Loucy (cell line): ENCODE measurements around the gene LGALS3BP.

Source experiments
- EZH2phosphoT487 ChIP-seq: fragments of 200-600 bp; IDR thresholded peaks from 2 replicates; pipeline ENCODE4 v1.6.1; 2018; ENCODE audit warnings: antibody characterized with exemption, mild to moderate bottlenecking, moderate library complexity, borderline replicate concordance
- TF ChIP-seq, protein P1 (sequence below): fragments of 200-600 bp; sonication (generic); conservative IDR thresholded peaks from 2 replicates; pipeline ENCODE4 v1.5.1; 2014; ENCODE audit warnings: mild to moderate bottlenecking, antibody characterized with exemption, low read length

DNA sequence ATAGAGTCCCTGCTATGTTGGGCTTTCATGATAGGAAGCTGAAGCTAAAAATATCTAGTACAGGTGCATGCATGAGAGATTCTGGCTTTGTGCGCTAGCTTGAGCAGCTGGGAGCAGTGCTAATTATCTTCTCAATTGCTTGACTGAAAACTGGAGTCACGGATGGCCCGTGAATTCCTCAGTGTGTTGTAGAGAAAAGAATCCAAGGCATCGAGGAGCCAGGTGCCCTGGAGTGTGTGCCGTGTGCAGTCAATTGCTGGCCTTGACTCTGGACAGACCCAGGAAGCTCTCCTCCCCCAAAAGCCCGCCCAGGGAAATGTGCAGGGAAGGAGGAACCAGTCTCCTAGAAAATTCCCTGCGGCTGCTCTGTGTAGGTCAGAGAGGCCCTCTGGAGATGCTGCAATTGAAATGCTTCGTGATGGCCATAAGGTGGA lies 14.2 kb downstream of the LGALS3BP start:
- TF ChIP-seq, protein P1, sequence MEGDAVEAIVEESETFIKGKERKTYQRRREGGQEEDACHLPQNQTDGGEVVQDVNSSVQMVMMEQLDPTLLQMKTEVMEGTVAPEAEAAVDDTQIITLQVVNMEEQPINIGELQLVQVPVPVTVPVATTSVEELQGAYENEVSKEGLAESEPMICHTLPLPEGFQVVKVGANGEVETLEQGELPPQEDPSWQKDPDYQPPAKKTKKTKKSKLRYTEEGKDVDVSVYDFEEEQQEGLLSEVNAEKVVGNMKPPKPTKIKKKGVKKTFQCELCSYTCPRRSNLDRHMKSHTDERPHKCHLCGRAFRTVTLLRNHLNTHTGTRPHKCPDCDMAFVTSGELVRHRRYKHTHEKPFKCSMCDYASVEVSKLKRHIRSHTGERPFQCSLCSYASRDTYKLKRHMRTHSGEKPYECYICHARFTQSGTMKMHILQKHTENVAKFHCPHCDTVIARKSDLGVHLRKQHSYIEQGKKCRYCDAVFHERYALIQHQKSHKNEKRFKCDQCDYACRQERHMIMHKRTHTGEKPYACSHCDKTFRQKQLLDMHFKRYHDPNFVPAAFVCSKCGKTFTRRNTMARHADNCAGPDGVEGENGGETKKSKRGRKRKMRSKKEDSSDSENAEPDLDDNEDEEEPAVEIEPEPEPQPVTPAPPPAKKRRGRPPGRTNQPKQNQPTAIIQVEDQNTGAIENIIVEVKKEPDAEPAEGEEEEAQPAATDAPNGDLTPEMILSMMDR = no peak
- no peak for TF ChIP-seq EZH2phosphoT487
